ENCODE results near the gene SUPT6H.

- TF ChIP-seq EZH2 (IDR thresholded peaks at IDR 0.05; ENCODE audit: borderline replicate concordance, low read length) (no peak), CTCF (conservative IDR thresholded peaks at IDR 0.05 in 1 of 2, IDR thresholded peaks at IDR 0.05 in 1 of 2; ENCODE audit: extremely low read depth in 1 of 2, insufficient read depth in 1 of 2, low read depth in 1 of 2, low read length in 2 of 2) (no peak)
These were observed 31.9 kb downstream of the SUPT6H start for GRCh38 chr17:28693869-28694268.
